Astrocyte (in vitro differentiated cells and primary cell): ENCODE data around the gene SIGLEC9. TPM values are rescaled to one million over a fixed set of nuclear protein-coding genes. Genes with fewer than 3 reads are reported as not detected.
"Not testable (repeated sequence)": the region's sequence is repeated elsewhere in the genome, so short reads cannot be mapped to it uniquely, and the experiment has no call there.

Experiments
- DNase-seq: peaks from one replicate; pipeline ENCODE4 v3.0.0-alpha.2; 2010; ENCODE audit warnings: low read depth
- FAIRE-seq: peaks from 2 replicates; lab custom pipeline; 2011; peaks lifted over from hg19 to GRCh38; lab: Jason Lieb, UNC
- H2AFZ ChIP-seq: 2 replicates; pipeline ENCODE4 v1.6.0; 2012; ENCODE audit warnings: low read depth, low read length, inconsistent platforms
- H3K27ac ChIP-seq: 2 replicates; pipeline ENCODE4 v1.5.1; 2011; ENCODE audit warnings: low read depth, low read length, inconsistent platforms
- H3K27me3 ChIP-seq: 2 replicates; pipeline ENCODE4 v1.6.0; 2011; ENCODE audit warnings: low read length, inconsistent platforms; ENCODE audit not compliant: insufficient read depth
- H3K36me3 ChIP-seq: 2 replicates; pipeline ENCODE4 v1.5.1; 2011; ENCODE audit warnings: low read length, inconsistent platforms; ENCODE audit not compliant: insufficient read depth
- H3K4me1 ChIP-seq: 2 replicates; pipeline ENCODE4 v1.5.1; 2011; ENCODE audit warnings: low read length, inconsistent platforms; ENCODE audit not compliant: insufficient read depth
- H3K4me2 ChIP-seq: 2 replicates; pipeline ENCODE4 v1.6.0; 2012; ENCODE audit warnings: low read length, inconsistent platforms
- H3K4me3 ChIP-seq: 2 replicates; pipeline ENCODE4 v1.5.1; 2011; ENCODE audit warnings: low read depth, mild to moderate bottlenecking, low read length, inconsistent platforms; ENCODE audit not compliant: insufficient read depth
- H3K79me2 ChIP-seq: 2 replicates; pipeline ENCODE4 v1.6.0; 2012; ENCODE audit warnings: mild to moderate bottlenecking, low read length, inconsistent platforms; ENCODE audit not compliant: insufficient read depth
- H3K9ac ChIP-seq: 2 replicates; pipeline ENCODE4 v1.6.0; 2012; ENCODE audit warnings: mild to moderate bottlenecking, low read length, inconsistent platforms
- H3K9me3 ChIP-seq: 2 replicates; pipeline ENCODE4 v1.5.1; 2012; ENCODE audit warnings: low read depth, mild to moderate bottlenecking, low read length, inconsistent platforms; ENCODE audit not compliant: insufficient read depth
- H4K20me1 ChIP-seq: 2 replicates; pipeline ENCODE4 v1.6.0; 2012; ENCODE audit warnings: low read length, inconsistent platforms; ENCODE audit not compliant: insufficient read depth
- H3K27ac Mint-ChIP-seq: one replicate; pipeline ENCODE4 v1.8.0; 2021; ENCODE audit warnings: mild to moderate bottlenecking, mixed read lengths; ENCODE audit not compliant: unreplicated experiment
- H3K27me3 Mint-ChIP-seq: one replicate; pipeline ENCODE4 v1.8.0; 2021; ENCODE audit warnings: low read depth, mixed read lengths; ENCODE audit not compliant: unreplicated experiment
- H3K36me3 Mint-ChIP-seq: one replicate; pipeline ENCODE4 v1.8.0; 2021; ENCODE audit warnings: low read depth, mixed read lengths; ENCODE audit not compliant: unreplicated experiment
- H3K4me1 Mint-ChIP-seq: one replicate; pipeline ENCODE4 v1.8.0; 2021; ENCODE audit warnings: low read depth, mixed read lengths; ENCODE audit not compliant: unreplicated experiment
- H3K4me3 Mint-ChIP-seq: one replicate; pipeline ENCODE4 v1.8.0; 2021; ENCODE audit warnings: mild to moderate bottlenecking, moderate library complexity, mixed read lengths; ENCODE audit not compliant: unreplicated experiment
- H3K9me3 Mint-ChIP-seq: one replicate; pipeline ENCODE4 v1.8.0; 2021; ENCODE audit warnings: mild to moderate bottlenecking, mixed read lengths; ENCODE audit not compliant: unreplicated experiment
- CTCF ChIP-seq: IDR thresholded peaks from 2 replicates; pipeline ENCODE4 v1.5.1; 2011; ENCODE audit warnings: low read depth, mild to moderate bottlenecking, inconsistent platforms, low read length, moderate library complexity; ENCODE audit not compliant: insufficient read depth
- EZH2 ChIP-seq: IDR thresholded peaks from 2 replicates; pipeline ENCODE4 v1.6.1; 2012; ENCODE audit warnings: mild to moderate bottlenecking, low read length, inconsistent platforms; ENCODE audit not compliant: insufficient read depth
- total RNA-seq: library from RNA; stranded (reverse); gene quantifications from 2 replicates; pipeline ENCODE4 v1.2.1, GENCODE V29; 2021

Gene SIGLEC9
- total RNA-seq, 1 donor from 2014 or later: not detected

DNA sequence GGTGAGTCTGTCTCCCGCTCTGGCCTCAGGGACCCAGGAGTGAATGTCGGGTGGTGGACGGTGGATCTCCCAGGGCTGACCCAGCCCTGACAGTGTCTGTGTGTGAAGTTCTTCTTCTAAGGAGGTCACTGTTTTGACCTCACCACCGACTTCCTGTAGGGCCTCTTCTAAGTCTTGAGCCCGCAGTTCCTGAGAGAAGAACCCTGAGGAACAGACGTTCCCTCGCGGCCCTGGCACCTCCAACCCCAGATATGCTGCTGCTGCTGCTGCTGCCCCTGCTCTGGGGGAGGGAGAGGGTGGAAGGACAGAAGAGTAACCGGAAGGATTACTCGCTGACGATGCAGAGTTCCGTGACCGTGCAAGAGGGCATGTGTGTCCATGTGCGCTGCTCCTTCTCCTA, 17.4 kb downstream of the SIGLEC9 start, which contains the start of gene SIGLEC7:
Gene SIGLEC7, plus strand, starts transcription at position 183 of the 400 bp plus-strand sequence. Its CDS starts 69 bp downstream, at position 252.
- Histone ChIP-seq H3K79me2 (no peaks in the 10 kb centered on the region), H3K9me3 (peaks cover 2% of the 10 kb centered on the region), H3K36me3 (no peaks in the 10 kb centered on the region), H3K4me1 (no peaks in the 10 kb centered on the region), H3K27ac (no peak within 1 kb of the TSS), H3K4me3 (no peak within 1 kb of the TSS), H4K20me1 (no peaks in the 10 kb centered on the region), H3K27me3 (no peaks in the 10 kb centered on the region), H3K9ac (no peak within 1 kb of the TSS), H3K4me2 (no peak within 1 kb of the TSS), H2AFZ (no peak within 1 kb of the TSS)
- no peaks in the 10 kb centered on the region for H3K4me1 Mint-ChIP-seq
- TF ChIP-seq CTCF: no peak
- no peak for TF ChIP-seq EZH2
- H3K36me3 Mint-ChIP-seq: no peaks in the 10 kb centered on the region
- H3K4me3 Mint-ChIP-seq: no peak within 1 kb of the TSS
- no peaks in the 10 kb centered on the region for H3K9me3 Mint-ChIP-seq
- peaks cover 43% of the 10 kb centered on the region for H3K27me3 Mint-ChIP-seq
- FAIRE-seq (no peak), DNase-seq (no peak)
- H3K27ac Mint-ChIP-seq: no peak within 1 kb of the TSS

GRCh38 chr19:51142809-51143475, 18.2 kb downstream of the SIGLEC9 start:
- not testable (repeated sequence) for H3K36me3 ChIP-seq, H3K27me3 ChIP-seq, H3K4me3 Mint-ChIP-seq, FAIRE-seq, H3K4me3 ChIP-seq, H3K9ac ChIP-seq, H3K9me3 ChIP-seq, H3K4me1 ChIP-seq, H3K9me3 Mint-ChIP-seq, DNase-seq, H3K4me1 Mint-ChIP-seq, H2AFZ ChIP-seq, H3K4me2 ChIP-seq, H3K27ac ChIP-seq, H3K36me3 Mint-ChIP-seq, H3K79me2 ChIP-seq, H4K20me1 ChIP-seq, H3K27ac Mint-ChIP-seq
- peaks cover 45% of the 10 kb centered on the region for H3K27me3 Mint-ChIP-seq

DNA sequence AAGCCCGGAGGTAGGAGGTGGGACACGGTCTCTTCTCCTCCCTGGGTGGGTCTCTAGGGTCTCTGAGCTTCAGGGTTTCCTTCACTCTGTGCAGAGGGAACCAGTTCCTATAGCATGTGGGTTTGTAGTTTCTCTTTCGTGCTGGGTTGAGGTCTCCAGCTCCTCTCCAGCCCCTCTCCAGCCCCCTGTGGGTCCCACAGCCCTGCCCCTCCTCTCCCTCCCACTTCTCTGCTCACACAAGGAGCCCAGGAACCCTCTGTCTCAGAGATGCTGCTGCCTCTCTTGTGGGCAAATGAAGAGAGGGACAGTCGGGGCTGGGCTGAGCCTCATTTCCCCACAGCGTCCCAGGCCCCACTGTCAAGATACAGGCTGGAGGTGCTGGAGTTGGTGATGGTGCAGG, 18.8 kb downstream of the SIGLEC9 start:
- Histone ChIP-seq H3K36me3 (no peaks in the 10 kb centered on the region), H3K27ac (no peak overlapping the region), H3K4me3 (no peak overlapping the region), H3K79me2 (no peaks in the 10 kb centered on the region), H2AFZ (no peak overlapping the region), H3K9me3 (no peaks in the 10 kb centered on the region), H4K20me1 (no peaks in the 10 kb centered on the region), H3K27me3 (no peaks in the 10 kb centered on the region), H3K9ac (no peak overlapping the region), H3K4me2 (no peak overlapping the region), H3K4me1 (no peaks in the 10 kb centered on the region)
- FAIRE-seq: no peak
- H3K36me3 Mint-ChIP-seq: no peaks in the 10 kb centered on the region
- no peak for TF ChIP-seq CTCF
- no peak for TF ChIP-seq EZH2
- DNase-seq: no peak
- peaks cover 45% of the 10 kb centered on the region for H3K27me3 Mint-ChIP-seq
- H3K27ac Mint-ChIP-seq: no peak overlapping the region
- H3K9me3 Mint-ChIP-seq: no peaks in the 10 kb centered on the region
- no peak overlapping the region for H3K4me3 Mint-ChIP-seq
- no peaks in the 10 kb centered on the region for H3K4me1 Mint-ChIP-seq
